GM12878 (cell line): ENCODE results near the gene OGFR. TPM values are rescaled to one million over a fixed set of nuclear protein-coding genes. Genes with fewer than 3 reads are reported as not detected.

Experiments
- ATAC-seq: fragments of 200-7000 bp; cut with Tn5 transposase; 3 replicates; pipeline ENCODE4 v1.9.1; 2020; ENCODE audit warnings: mild to moderate bottlenecking, moderate library complexity
- BruUV-seq: library from RNA; stranded (reverse); fragments of 400-500 nt; replicated peaks from 2 replicates; lab custom pipeline; 2021; lab: Mats Ljungman, UMichigan
- CTCF ChIA-PET: fragments of 300-600 bp; sonication (Branson Sonifier 250); formaldehyde crosslinking; extraction: SDS; loops from one replicate; lab custom pipeline; 2021; ENCODE audit warnings: inconsistent platforms; lab: Yijun Ruan, JAX
- POLR2A ChIA-PET: fragments of 350-600 bp; formaldehyde crosslinking; extraction: SDS; loops from one replicate; lab custom pipeline; 2021; ENCODE audit warnings: inconsistent platforms; lab: Charles Lee
- RAD21 ChIA-PET: fragments of 300-600 bp; sonication (Branson Sonifier 250); formaldehyde crosslinking; loops from one replicate; lab custom pipeline; 2023; ENCODE audit warnings: antibody characterized with exemption; ENCODE audit not compliant: unreplicated experiment; lab: Charles Lee
- SMC1A ChIA-PET: fragments of 300-600 bp; sonication (Branson Sonifier 250); formaldehyde crosslinking; loops from one replicate; lab custom pipeline; 2023; ENCODE audit not compliant: unreplicated experiment, uncharacterized antibody; lab: Charles Lee
- DNase-seq: peaks from one replicate; pipeline ENCODE4 v3.0.0-alpha.2; 2011; ENCODE audit warnings: low read depth, low spot score
- FAIRE-seq: peaks from 3 replicates; lab custom pipeline; 2011; peaks lifted over from hg19 to GRCh38; lab: Jason Lieb, UNC
- H2AFZ ChIP-seq: 2 replicates; pipeline ENCODE4 v1.6.0; 2011; ENCODE audit warnings: low read depth, low read length, control low read depth; ENCODE audit not compliant: control insufficient read depth
- H3K27ac ChIP-seq: 2 replicates; pipeline ENCODE4 v1.5.1; 2011; ENCODE audit warnings: control low read depth; ENCODE audit not compliant: control insufficient read depth, insufficient read depth
- H3K27me3 ChIP-seq, 2 experiments: replicated peaks in 1 of 2; 2 replicates each; pipeline versions ENCODE4 v1.6.0 to v1.6.1; 2011; ENCODE audit warnings: low read length in 1 of 2; ENCODE audit not compliant: control insufficient read depth in 2 of 2, insufficient read depth in 2 of 2
- H3K36me3 ChIP-seq, 2 experiments: 2 replicates each; pipeline ENCODE4 v1.5.1; 2011; ENCODE audit warnings: low read length in 1 of 2; ENCODE audit not compliant: control insufficient read depth in 2 of 2, insufficient read depth in 2 of 2
- H3K4me1 ChIP-seq: 2 replicates; pipeline ENCODE4 v1.6.1; 2011; ENCODE audit warnings: mild to moderate bottlenecking, low read length, moderate library complexity, mixed read lengths; ENCODE audit not compliant: control insufficient read depth, insufficient read depth
- H3K4me2 ChIP-seq: 2 replicates; pipeline ENCODE4 v1.6.0; 2011; ENCODE audit warnings: control low read depth; ENCODE audit not compliant: control insufficient read depth, insufficient read depth
- H3K4me3 ChIP-seq: fragments of 200-600 bp; sonication (generic); 2 replicates; pipeline ENCODE4 v1.5.1; 2016
- H3K79me2 ChIP-seq: 2 replicates; pipeline ENCODE4 v1.6.0; 2011; ENCODE audit warnings: low read length; ENCODE audit not compliant: control insufficient read depth, insufficient read depth
- H3K9ac ChIP-seq: 2 replicates; pipeline ENCODE4 v1.8.0; 2011; ENCODE audit warnings: low read length, control low read depth, mixed read lengths; ENCODE audit not compliant: control insufficient read depth, insufficient read depth
- H3K9me3 ChIP-seq: replicated peaks from 3 replicates; pipeline ENCODE4 v1.5.1; 2011; ENCODE audit warnings: mild to moderate bottlenecking, low read length; ENCODE audit not compliant: control insufficient read depth, insufficient read depth
- H4K20me1 ChIP-seq: 2 replicates; pipeline ENCODE4 v1.6.0; 2011; ENCODE audit not compliant: control insufficient read depth, insufficient read depth
- BCL3 ChIP-seq: IDR thresholded peaks from 2 replicates; pipeline ENCODE4 v1.6.1; 2011; ENCODE audit warnings: borderline replicate concordance, low read depth, mild to moderate bottlenecking, moderate library complexity, low read length; ENCODE audit not compliant: insufficient read depth, poor library complexity, severe bottlenecking
- NFXL1 ChIP-seq: fragments of 450-650 bp; IDR thresholded peaks from 2 replicates; pipeline ENCODE4 v1.6.1; 2017; ENCODE audit warnings: antibody characterized with exemption, mild to moderate bottlenecking, borderline replicate concordance
- NFYA ChIP-seq: IDR thresholded peaks from 2 replicates; pipeline ENCODE4 v1.6.1; 2011; ENCODE audit warnings: low read depth, mild to moderate bottlenecking, low read length, improper control_type of control experiment, borderline replicate concordance
- NR2C2 ChIP-seq: IDR thresholded peaks from 2 replicates; pipeline ENCODE4 v1.6.1; 2011; ENCODE audit warnings: borderline replicate concordance, low read depth; ENCODE audit not compliant: control insufficient read depth, insufficient read length
- NRF1 ChIP-seq: conservative IDR thresholded peaks from 2 replicates; pipeline ENCODE4 v1.6.1; 2011; ENCODE audit warnings: mild to moderate bottlenecking, low read depth, low read length, improper control_type of control experiment
- PRDM15 ChIP-seq: fragments of 450-650 bp; formaldehyde crosslinking; IDR thresholded peaks from 2 replicates; pipeline ENCODE4 v1.4.0; 2020; ENCODE audit warnings: mild to moderate bottlenecking, moderate library complexity
- SRF ChIP-seq, 2 experiments: IDR thresholded peaks; 2 replicates each; pipeline ENCODE4 v1.6.1; 2011; ENCODE audit warnings: low read depth in 2 of 2, low read length in 2 of 2, mild to moderate bottlenecking in 1 of 2, moderate library complexity in 1 of 2
- TCF3 ChIP-seq: IDR thresholded peaks from 2 replicates; pipeline ENCODE4 v1.6.1; 2012; ENCODE audit warnings: low read depth, mild to moderate bottlenecking, low read length, borderline replicate concordance; ENCODE audit not compliant: insufficient read depth
- USF2 ChIP-seq: IDR thresholded peaks from 2 replicates; pipeline ENCODE4 v1.6.1; 2011; ENCODE audit warnings: low read depth, low read length, improper control_type of control experiment, borderline replicate concordance
- ZNF592 ChIP-seq: fragments of 450-650 bp; IDR thresholded peaks from 2 replicates; pipeline ENCODE4 v1.6.1; 2017; ENCODE audit warnings: mild to moderate bottlenecking, moderate library complexity
- ZNF622 ChIP-seq: fragments of 450-650 bp; IDR thresholded peaks from 2 replicates; pipeline ENCODE4 v1.6.1; 2017; ENCODE audit warnings: mild to moderate bottlenecking, inconsistent platforms
- WGBS: methylation state at CpG from one replicate; pipeline ENCODE4 v1.1.6; 2016; ENCODE audit warnings: low lambda C conversion rate; ENCODE audit not compliant: insufficient replicate concordance, insufficient coverage; ENCODE audit errors: missing lambda C conversion rate; 5-methylcytosine and 5-hydroxymethylcytosine counted together
- in situ Hi-C: fragments of 300-500 bp; cut with MboI; formaldehyde crosslinking; loops from 9 replicates; pipeline ENCODE4 v1.14.3; 2018; ENCODE audit warnings: mixed read lengths
- intact Hi-C: fragments of 100-400 bp; cut with micrococcal nuclease; formaldehyde crosslinking; loops from one replicate; pipeline ENCODE4 v1.14.2; 2022; ENCODE audit not compliant: unreplicated experiment
- polyA plus RNA-seq, 11 experiments: library from polyadenylated mRNA; depleted of rRNA in 4 of 11; unstranded in 6 of 11; stranded (reverse) in 5 of 11; fragments of >200 nt; fragmentation: Nextera tagmentation in 4 of 11; fragmentation: Illumina TruSeq in 1 of 11; extraction: Ambion mirVana in 4 of 11; extraction: Trizol in 1 of 11; gene quantifications; 1 replicate in 1 of 11; 2 replicates in 10 of 11; pipeline versions ENCODE4 v1.2.1 to v1.2.3, GENCODE V29; 2011 to 2016; ENCODE audit warnings: inconsistent platforms in 2 of 11, missing spikeins in 2 of 11, low read depth in 1 of 11
- total RNA-seq, 4 experiments: library from RNA; depleted of rRNA in 3 of 4; stranded (reverse); fragments of >200 nt in 3 of 4; fragmentation: Illumina TruSeq in 1 of 4; extraction: Trizol in 1 of 4; gene quantifications; 2 replicates each; pipeline versions ENCODE4 v1.2.1 to v1.2.3, GENCODE V29; 2013 to 2021

The OGFR gene
- total and polyA plus RNA-seq, 10 of the 15 experiments (the other 5 are each of a cell fraction or from before 2014, with no cell fraction given), result 0.72 to 62.1 (median 27.3) TPM

GRCh38 chr20:62763404-62763803 is 41.2 kb upstream of the OGFR start (continued):
- TF ChIP-seq ZNF592 (no peak), BCL3 (no peak)

- SMC1A ChIA-PET, result no interaction called here
- ATAC-seq (no peak), DNase-seq (no peak), FAIRE-seq (no peak)
- H3K27me3 ChIP-seq, result peaks cover 0 to 1% of the 10 kb centered on the region in 2 experiments; a peak in 2 of 4 replicates
- H2AFZ ChIP-seq, result no peak overlapping the region
- H3K36me3 ChIP-seq, result no peaks in the 10 kb centered on the region
- 56% methylated on average over 26 of the region's 26 CpGs for WGBS
- intact Hi-C loops, result no loop called here
- H3K4me2 ChIP-seq, result no peak overlapping the region
- no peak overlapping the region for H3K27ac ChIP-seq
- in situ Hi-C loops, result no loop called here
- RAD21 ChIA-PET, result no interaction called here
- H3K9ac ChIP-seq, result no peak overlapping the region
- CTCF ChIA-PET, result no interaction called here
- H3K9me3 ChIP-seq, result no peaks in the 10 kb centered on the region
- H3K79me2 ChIP-seq, result no peaks in the 10 kb centered on the region
- POLR2A ChIA-PET, result no interaction called here
- H3K4me3 ChIP-seq, result no peak overlapping the region
- H4K20me1 ChIP-seq, result no peaks in the 10 kb centered on the region
- H3K4me1 ChIP-seq, result no peaks in the 10 kb centered on the region
- no TSS peak for BruUV-seq
- TF ChIP-seq TCF3, result no peak
- no peak for TF ChIP-seq SRF (IDR thresholded peaks at IDR 0.05; ENCODE audit: low read depth in 2 of 2, low read length in 2 of 2)
- TF ChIP-seq USF2, result no peak
- no peak for TF ChIP-seq NRF1
- no peak for TF ChIP-seq ZNF622
- no peak for TF ChIP-seq NFYA
- TF ChIP-seq NFXL1, result no peak
- no peak for TF ChIP-seq PRDM15
- no peak for TF ChIP-seq NR2C2
Observed at GRCh38 chr20:62764156-62764935, 40.3 kb upstream of the OGFR start.
